Measurements from ENCODE around the gene PITPNC1. TPM values are rescaled to one million over a fixed set of nuclear protein-coding genes. Genes with fewer than 3 reads are reported as not detected.

The PITPNC1 gene
- polyA plus RNA-seq, 1 donor from 2014 or later: 18.8 TPM

DNA sequence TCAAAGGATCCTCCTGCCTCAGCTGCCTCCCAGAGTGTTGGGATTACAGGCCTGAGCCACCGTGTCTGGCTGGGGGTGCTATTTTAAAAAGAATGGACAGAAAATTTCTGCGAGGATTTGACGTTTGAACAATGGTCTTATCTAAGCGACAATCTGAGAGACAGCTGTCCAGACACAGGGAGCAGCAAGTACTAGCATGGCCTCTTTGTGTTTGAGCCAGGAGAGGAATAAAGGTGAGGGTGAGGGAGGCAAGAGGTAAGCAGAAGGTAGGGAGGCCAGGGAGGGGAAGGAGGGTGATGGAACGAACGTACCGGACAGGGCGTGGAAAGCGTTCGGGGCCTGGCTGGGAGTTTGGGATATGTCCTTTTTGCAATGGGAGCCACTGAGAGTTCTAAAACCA, 59.2 kb downstream of the PITPNC1 start:
- Histone ChIP-seq H3K27me3 (ENCODE audit: insufficient read depth, low read depth, low read length) (no peaks in the 10 kb centered on the region), H3K9me3 (ENCODE audit: low read length) (no peaks in the 10 kb centered on the region), H3K36me3 (ENCODE audit: insufficient read depth, low read length) (no peaks in the 10 kb centered on the region), H3K4me2 (ENCODE audit: low read length) (no peak overlapping the region), H4K20me1 (ENCODE audit: insufficient read depth) (no peaks in the 10 kb centered on the region), H3K79me2 (replicated peaks; ENCODE audit: insufficient read depth, low read length) (no peaks in the 10 kb centered on the region), H3K27ac (ENCODE audit: low read length) (no peak overlapping the region), H3K4me3 (ENCODE audit: low read length) (no peak overlapping the region), H3K9me2 (ENCODE audit: insufficient read depth, low read length) (no peaks in the 10 kb centered on the region), H2AFZ (ENCODE audit: low read depth, low read length) (no peak overlapping the region), H3F3A (ENCODE audit: insufficient read depth, low read length, poor library complexity, severe bottlenecking) (no peaks in the 10 kb centered on the region), H3K9ac (ENCODE audit: low read length) (no peak overlapping the region)
- TF ChIP-seq EP300 (conservative IDR thresholded peaks at IDR 0.05; ENCODE audit: poor library complexity, severe bottlenecking): no peak
- no peak for TF ChIP-seq SMC3 (conservative IDR thresholded peaks at IDR 0.05; ENCODE audit: poor library complexity)
- TF ChIP-seq, protein P1, sequence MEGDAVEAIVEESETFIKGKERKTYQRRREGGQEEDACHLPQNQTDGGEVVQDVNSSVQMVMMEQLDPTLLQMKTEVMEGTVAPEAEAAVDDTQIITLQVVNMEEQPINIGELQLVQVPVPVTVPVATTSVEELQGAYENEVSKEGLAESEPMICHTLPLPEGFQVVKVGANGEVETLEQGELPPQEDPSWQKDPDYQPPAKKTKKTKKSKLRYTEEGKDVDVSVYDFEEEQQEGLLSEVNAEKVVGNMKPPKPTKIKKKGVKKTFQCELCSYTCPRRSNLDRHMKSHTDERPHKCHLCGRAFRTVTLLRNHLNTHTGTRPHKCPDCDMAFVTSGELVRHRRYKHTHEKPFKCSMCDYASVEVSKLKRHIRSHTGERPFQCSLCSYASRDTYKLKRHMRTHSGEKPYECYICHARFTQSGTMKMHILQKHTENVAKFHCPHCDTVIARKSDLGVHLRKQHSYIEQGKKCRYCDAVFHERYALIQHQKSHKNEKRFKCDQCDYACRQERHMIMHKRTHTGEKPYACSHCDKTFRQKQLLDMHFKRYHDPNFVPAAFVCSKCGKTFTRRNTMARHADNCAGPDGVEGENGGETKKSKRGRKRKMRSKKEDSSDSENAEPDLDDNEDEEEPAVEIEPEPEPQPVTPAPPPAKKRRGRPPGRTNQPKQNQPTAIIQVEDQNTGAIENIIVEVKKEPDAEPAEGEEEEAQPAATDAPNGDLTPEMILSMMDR (IDR thresholded peaks at IDR 0.05; ENCODE audit: poor library complexity, severe bottlenecking): no peak
- TF ChIP-seq TAF1 (IDR thresholded peaks at IDR 0.05; ENCODE audit: low read depth): no peak
- no peak for TF ChIP-seq MXI1 (conservative IDR thresholded peaks at IDR 0.05; ENCODE audit: poor library complexity, severe bottlenecking)
- TF ChIP-seq, protein P2, sequence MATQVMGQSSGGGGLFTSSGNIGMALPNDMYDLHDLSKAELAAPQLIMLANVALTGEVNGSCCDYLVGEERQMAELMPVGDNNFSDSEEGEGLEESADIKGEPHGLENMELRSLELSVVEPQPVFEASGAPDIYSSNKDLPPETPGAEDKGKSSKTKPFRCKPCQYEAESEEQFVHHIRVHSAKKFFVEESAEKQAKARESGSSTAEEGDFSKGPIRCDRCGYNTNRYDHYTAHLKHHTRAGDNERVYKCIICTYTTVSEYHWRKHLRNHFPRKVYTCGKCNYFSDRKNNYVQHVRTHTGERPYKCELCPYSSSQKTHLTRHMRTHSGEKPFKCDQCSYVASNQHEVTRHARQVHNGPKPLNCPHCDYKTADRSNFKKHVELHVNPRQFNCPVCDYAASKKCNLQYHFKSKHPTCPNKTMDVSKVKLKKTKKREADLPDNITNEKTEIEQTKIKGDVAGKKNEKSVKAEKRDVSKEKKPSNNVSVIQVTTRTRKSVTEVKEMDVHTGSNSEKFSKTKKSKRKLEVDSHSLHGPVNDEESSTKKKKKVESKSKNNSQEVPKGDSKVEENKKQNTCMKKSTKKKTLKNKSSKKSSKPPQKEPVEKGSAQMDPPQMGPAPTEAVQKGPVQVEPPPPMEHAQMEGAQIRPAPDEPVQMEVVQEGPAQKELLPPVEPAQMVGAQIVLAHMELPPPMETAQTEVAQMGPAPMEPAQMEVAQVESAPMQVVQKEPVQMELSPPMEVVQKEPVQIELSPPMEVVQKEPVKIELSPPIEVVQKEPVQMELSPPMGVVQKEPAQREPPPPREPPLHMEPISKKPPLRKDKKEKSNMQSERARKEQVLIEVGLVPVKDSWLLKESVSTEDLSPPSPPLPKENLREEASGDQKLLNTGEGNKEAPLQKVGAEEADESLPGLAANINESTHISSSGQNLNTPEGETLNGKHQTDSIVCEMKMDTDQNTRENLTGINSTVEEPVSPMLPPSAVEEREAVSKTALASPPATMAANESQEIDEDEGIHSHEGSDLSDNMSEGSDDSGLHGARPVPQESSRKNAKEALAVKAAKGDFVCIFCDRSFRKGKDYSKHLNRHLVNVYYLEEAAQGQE (IDR thresholded peaks at IDR 0.05; ENCODE audit: borderline replicate concordance): no peak
- TF ChIP-seq RAD21 (conservative IDR thresholded peaks at IDR 0.05): no peak
- no peak for TF ChIP-seq EZH2 (IDR thresholded peaks at IDR 0.05; ENCODE audit: borderline replicate concordance, insufficient read depth, low read length, poor library complexity, severe bottlenecking)
- no peak for TF ChIP-seq POLR2AphosphoS5 (IDR thresholded peaks at IDR 0.05)

DNA sequence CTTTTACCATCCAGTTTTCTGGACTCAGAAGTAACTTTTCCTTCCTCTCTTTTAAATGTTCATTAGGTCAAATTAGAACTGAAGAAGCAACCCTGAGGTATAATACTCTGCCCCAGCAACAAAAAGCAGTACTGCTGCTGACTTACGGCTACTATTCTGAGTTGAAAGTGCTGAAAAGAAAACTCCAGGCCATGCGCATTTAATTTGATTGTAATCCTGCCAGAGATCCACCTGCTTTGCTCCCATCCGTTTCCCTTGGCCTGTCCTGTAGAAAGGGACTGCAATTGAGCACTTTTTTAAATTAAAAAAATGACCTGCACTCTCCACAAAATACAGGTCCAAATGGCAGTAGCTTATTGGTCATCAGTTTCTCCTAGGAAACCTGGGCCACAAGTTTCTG, 61.6 kb downstream of the PITPNC1 start:
- no peak overlapping the region for H3K9ac ChIP-seq (ENCODE audit: low read length)
- no peaks in the 10 kb centered on the region for H3K79me2 ChIP-seq (replicated peaks; ENCODE audit: insufficient read depth, low read length)
- TF ChIP-seq, protein P1 (IDR thresholded peaks at IDR 0.05; ENCODE audit: poor library complexity, severe bottlenecking): no peak
- TF ChIP-seq RAD21 (conservative IDR thresholded peaks at IDR 0.05): no peak
- TF ChIP-seq EP300 (conservative IDR thresholded peaks at IDR 0.05; ENCODE audit: poor library complexity, severe bottlenecking): no peak
- no peak for TF ChIP-seq EZH2 (IDR thresholded peaks at IDR 0.05; ENCODE audit: borderline replicate concordance, insufficient read depth, low read length, poor library complexity, severe bottlenecking)
- TF ChIP-seq POLR2AphosphoS5 (IDR thresholded peaks at IDR 0.05): no peak
- no peak for TF ChIP-seq MXI1 (conservative IDR thresholded peaks at IDR 0.05; ENCODE audit: poor library complexity, severe bottlenecking)
- TF ChIP-seq, protein P2 (IDR thresholded peaks at IDR 0.05; ENCODE audit: borderline replicate concordance): no peak
- no peak for TF ChIP-seq TAF1 (IDR thresholded peaks at IDR 0.05; ENCODE audit: low read depth)
- TF ChIP-seq SMC3 (conservative IDR thresholded peaks at IDR 0.05; ENCODE audit: poor library complexity): no peak
- no peaks in the 10 kb centered on the region for H4K20me1 ChIP-seq (ENCODE audit: insufficient read depth)
- H3K4me2 ChIP-seq (ENCODE audit: low read length): no peak overlapping the region
- H2AFZ ChIP-seq (ENCODE audit: low read depth, low read length): no peak overlapping the region
- no peaks in the 10 kb centered on the region for H3K9me3 ChIP-seq (ENCODE audit: low read length)
- H3K36me3 ChIP-seq (ENCODE audit: insufficient read depth, low read length): no peaks in the 10 kb centered on the region
- no peaks in the 10 kb centered on the region for H3F3A ChIP-seq (ENCODE audit: insufficient read depth, low read length, poor library complexity, severe bottlenecking)
- H3K4me3 ChIP-seq (ENCODE audit: low read length): no peak overlapping the region
- no peaks in the 10 kb centered on the region for H3K9me2 ChIP-seq (ENCODE audit: insufficient read depth, low read length)
- H3K27ac ChIP-seq (ENCODE audit: low read length): no peak overlapping the region
- H3K27me3 ChIP-seq (ENCODE audit: insufficient read depth, low read depth, low read length): no peaks in the 10 kb centered on the region

All from neural cell (in vitro differentiated cells).